H9 (cell line): ENCODE data around the gene DPP6. TPM values are rescaled to one million over a fixed set of nuclear protein-coding genes. Genes with fewer than 3 reads are reported as not detected.
"Not testable (repeated sequence)": the region's sequence is repeated elsewhere in the genome, so short reads cannot be mapped to it uniquely, and the experiment has no call there.

Source experiments
- DNase-seq: peaks from one replicate; pipeline ENCODE4 v3.0.0-alpha.2; 2017
- H2AFZ ChIP-seq: one replicate; pipeline ENCODE4 v1.6.1; 2013; ENCODE audit warnings: mild to moderate bottlenecking, low read length, control low read depth, moderate library complexity
- H2AK5ac ChIP-seq: 2 replicates; pipeline ENCODE4 v1.6.1; 2013; ENCODE audit warnings: low read length, control low read depth, mixed read lengths; ENCODE audit not compliant: insufficient read length
- H2BK120ac ChIP-seq: one replicate; pipeline ENCODE4 v1.6.1; 2013; ENCODE audit warnings: low read depth, mild to moderate bottlenecking, low read length, control low read depth, inconsistent platforms; ENCODE audit not compliant: poor library complexity, severe bottlenecking
- H2BK12ac ChIP-seq: 2 replicates; pipeline ENCODE4 v1.6.1; 2013; ENCODE audit warnings: low read length, control low read depth, mixed read lengths, low read depth; ENCODE audit not compliant: insufficient read length
- H2BK15ac ChIP-seq: 2 replicates; pipeline ENCODE4 v1.6.1; 2013; ENCODE audit warnings: low read depth, low read length, control low read depth
- H2BK20ac ChIP-seq: one replicate; pipeline ENCODE4 v1.6.1; 2013; ENCODE audit warnings: low read depth, mild to moderate bottlenecking, low read length, control low read depth, inconsistent platforms; ENCODE audit not compliant: poor library complexity, severe bottlenecking
- H2BK5ac ChIP-seq: 2 replicates; pipeline ENCODE4 v1.6.1; 2013; ENCODE audit warnings: low read length, control low read depth, mixed read lengths; ENCODE audit not compliant: insufficient read length
- H3K14ac ChIP-seq: 2 replicates; pipeline ENCODE4 v1.6.1; 2013; ENCODE audit warnings: low read length, control low read depth; ENCODE audit not compliant: insufficient read depth
- H3K18ac ChIP-seq: 2 replicates; pipeline ENCODE4 v1.6.1; 2013; ENCODE audit warnings: low read depth, mild to moderate bottlenecking, mixed read lengths, low read length, control low read depth; ENCODE audit not compliant: insufficient read length
- H3K23ac ChIP-seq: 2 replicates; pipeline ENCODE4 v1.6.1; 2013; ENCODE audit warnings: low read length, control low read depth, mixed read lengths, low read depth; ENCODE audit not compliant: insufficient read length
- H3K23me2 ChIP-seq: 2 replicates; pipeline ENCODE4 v1.6.1; 2013; ENCODE audit warnings: low read depth, mild to moderate bottlenecking, mixed read lengths, low read length, control low read depth; ENCODE audit not compliant: insufficient read length, poor library complexity, severe bottlenecking
- H3K27ac ChIP-seq: 2 replicates; pipeline ENCODE4 v1.5.1; 2013; ENCODE audit warnings: low read length, control low read depth, mixed read lengths, low read depth; ENCODE audit not compliant: insufficient read length
- H3K27me3 ChIP-seq: 2 replicates; pipeline ENCODE4 v1.6.1; 2013; ENCODE audit warnings: low read length, control low read depth, inconsistent platforms; ENCODE audit not compliant: insufficient read depth
- H3K4ac ChIP-seq: 2 replicates; pipeline ENCODE4 v1.6.1; 2013; ENCODE audit warnings: low read depth, mild to moderate bottlenecking, control low read depth, inconsistent platforms, low read length, moderate library complexity
- H3K4me1 ChIP-seq: 2 replicates; pipeline ENCODE4 v1.6.1; 2013; ENCODE audit warnings: low read length, control low read depth, inconsistent platforms; ENCODE audit not compliant: insufficient read depth
- H3K4me2 ChIP-seq: 2 replicates; pipeline ENCODE4 v1.6.1; 2013; ENCODE audit warnings: low read length, control low read depth, mixed read lengths; ENCODE audit not compliant: insufficient read length, insufficient read depth
- H3K56ac ChIP-seq: 2 replicates; pipeline ENCODE4 v1.6.1; 2013; ENCODE audit warnings: low read depth, mild to moderate bottlenecking, mixed read lengths, low read length, control low read depth; ENCODE audit not compliant: insufficient read length
- H3K79me1 ChIP-seq: 2 replicates; pipeline ENCODE4 v1.6.1; 2013; ENCODE audit warnings: low read depth, mild to moderate bottlenecking, moderate library complexity, low read length, control low read depth, inconsistent platforms; ENCODE audit not compliant: insufficient read depth, poor library complexity, severe bottlenecking
- H3K79me2 ChIP-seq: 2 replicates; pipeline ENCODE4 v1.6.1; 2013; ENCODE audit warnings: low read length, control low read depth, inconsistent platforms; ENCODE audit not compliant: insufficient read depth
- H3K9ac ChIP-seq: 2 replicates; pipeline ENCODE4 v1.6.1; 2013; ENCODE audit warnings: low read length, control low read depth, mixed read lengths; ENCODE audit not compliant: insufficient read length; ENCODE audit errors: extremely low read depth
- H3K9me3 ChIP-seq: one replicate; pipeline ENCODE4 v1.6.1; 2013; ENCODE audit warnings: low read depth, low read length, inconsistent platforms; ENCODE audit not compliant: control insufficient read depth
- H3T11ph ChIP-seq: one replicate; pipeline ENCODE4 v1.6.1; 2013; ENCODE audit warnings: mild to moderate bottlenecking, low read length, control low read depth, inconsistent platforms
- H4K20me1 ChIP-seq: one replicate; pipeline ENCODE4 v1.6.1; 2013; ENCODE audit not compliant: control insufficient read depth, insufficient read length, insufficient read depth
- H4K5ac ChIP-seq: 2 replicates; pipeline ENCODE4 v1.6.1; 2013; ENCODE audit warnings: low read depth, mild to moderate bottlenecking, mixed read lengths, low read length, control low read depth; ENCODE audit not compliant: insufficient read length
- H4K8ac ChIP-seq: replicated peaks from 2 replicates; pipeline ENCODE4 v1.6.1; 2013; ENCODE audit warnings: low read length, control low read depth, mixed read lengths, low read depth; ENCODE audit not compliant: insufficient read length
- H4K91ac ChIP-seq: 2 replicates; pipeline ENCODE4 v1.6.1; 2013; ENCODE audit warnings: low read depth, mild to moderate bottlenecking, moderate library complexity, mixed read lengths, low read length, control low read depth; ENCODE audit not compliant: insufficient read length
- H3K27ac Mint-ChIP-seq, 3 experiments: 2 replicates in 2 of 3; 3 replicates in 1 of 3; pipeline ENCODE4 v1.8.0; 2020 to 2021; ENCODE audit warnings: mixed read lengths in 3 of 3, mild to moderate bottlenecking in 1 of 3, moderate library complexity in 1 of 3
- H3K27me3 Mint-ChIP-seq: 2 replicates; pipeline ENCODE4 v1.8.0; 2021; ENCODE audit warnings: low read depth, mild to moderate bottlenecking, moderate library complexity, mixed read lengths
- H3K36me3 Mint-ChIP-seq, 3 experiments: 2 replicates in 2 of 3; 3 replicates in 1 of 3; pipeline ENCODE4 v1.8.0; 2020 to 2021; ENCODE audit warnings: low read depth in 3 of 3, mixed read lengths in 3 of 3; ENCODE audit not compliant: insufficient read depth in 1 of 3
- H3K4me1 Mint-ChIP-seq, 2 experiments: 2 replicates each; pipeline ENCODE4 v1.8.0; 2020; ENCODE audit warnings: mixed read lengths in 2 of 2
- H3K4me3 Mint-ChIP-seq, 2 experiments: 2 replicates in 1 of 2; 3 replicates in 1 of 2; pipeline ENCODE4 v1.8.0; 2020 to 2021; ENCODE audit warnings: mild to moderate bottlenecking in 2 of 2, mixed read lengths in 2 of 2, moderate library complexity in 1 of 2
- H3K9me3 Mint-ChIP-seq, 2 experiments: 2 replicates in 1 of 2; 3 replicates in 1 of 2; pipeline ENCODE4 v1.8.0; 2020; ENCODE audit warnings: mild to moderate bottlenecking in 2 of 2, mixed read lengths in 2 of 2, moderate library complexity in 1 of 2
- WGBS: extraction: QIAGEN DNeasy Blood & Tissue Kit; methylation state at CpG from one replicate; pipeline ENCODE4 v1.1.7; 2013; ENCODE audit warnings: missing lambda C conversion rate, low lambda C conversion rate, mixed read lengths; ENCODE audit not compliant: insufficient read length; ENCODE audit errors: extremely low coverage; 5-methylcytosine and 5-hydroxymethylcytosine counted together
- total RNA-seq: library from RNA; stranded (reverse); gene quantifications from 2 replicates; pipeline ENCODE4 v1.2.1, GENCODE V29; 2021

The DPP6 gene
- total RNA-seq, 1 experiment from 2014 or later = 4.5 TPM

- H3K27me3 Mint-ChIP-seq, H2BK120ac ChIP-seq, H3K23me2 ChIP-seq, H3K23ac ChIP-seq, H3K27ac Mint-ChIP-seq, H3K4me2 ChIP-seq, H3K9ac ChIP-seq, H2BK5ac ChIP-seq, H2AFZ ChIP-seq, H3K4me1 Mint-ChIP-seq, H3K79me1 ChIP-seq, H4K5ac ChIP-seq, DNase-seq, H3K79me2 ChIP-seq, H2BK12ac ChIP-seq, H4K8ac ChIP-seq, H4K91ac ChIP-seq, H3K9me3 ChIP-seq, H2BK20ac ChIP-seq, H3K36me3 Mint-ChIP-seq, H3K14ac ChIP-seq, H3K4me1 ChIP-seq, H3K9me3 Mint-ChIP-seq, H2BK15ac ChIP-seq, H4K20me1 ChIP-seq, H3K27ac ChIP-seq, H3K18ac ChIP-seq, H3K4ac ChIP-seq, H3K27me3 ChIP-seq, H3K56ac ChIP-seq, H2AK5ac ChIP-seq, H3T11ph ChIP-seq, H3K4me3 Mint-ChIP-seq: not testable (repeated sequence)
- WGBS = no CpG with 5 or more reads among the region's 10 CpGs
Measured at GRCh38 chr7:154148791-154149516, 96.8 kb downstream of the DPP6 start.

GRCh38 chr7:154150656-154151055 lies 98.5 kb downstream of the DPP6 start:
- H3K9me3 ChIP-seq, H2BK120ac ChIP-seq, H3K4ac ChIP-seq, H3K4me3 Mint-ChIP-seq, H4K8ac ChIP-seq, H3K4me2 ChIP-seq, H2AFZ ChIP-seq, H2BK5ac ChIP-seq, H2BK20ac ChIP-seq, H3K4me1 Mint-ChIP-seq, H3T11ph ChIP-seq, H3K36me3 Mint-ChIP-seq, H2BK15ac ChIP-seq, H4K5ac ChIP-seq, H3K4me1 ChIP-seq, H3K79me1 ChIP-seq, H3K27me3 Mint-ChIP-seq, H3K23ac ChIP-seq, H3K27ac ChIP-seq, H3K23me2 ChIP-seq, H2AK5ac ChIP-seq, H3K14ac ChIP-seq, H2BK12ac ChIP-seq, H3K56ac ChIP-seq, H3K79me2 ChIP-seq, H3K9ac ChIP-seq, H4K91ac ChIP-seq, DNase-seq, H3K9me3 Mint-ChIP-seq, H3K18ac ChIP-seq, H3K27ac Mint-ChIP-seq, H4K20me1 ChIP-seq, H3K27me3 ChIP-seq: not testable (repeated sequence)
- WGBS = no CpG with 5 or more reads among the region's 9 CpGs
